Adipocyte (in vitro differentiated cells): ENCODE results near the gene MED14.

Source experiments
- DNase-seq: peaks from one replicate; pipeline ENCODE4 v3.0.0-alpha.2; 2015; ENCODE audit warnings: low read depth
- H3K27me3 ChIP-seq: replicated peaks from 2 replicates; pipeline ENCODE4 v1.7.0; 2013; ENCODE audit warnings: mild to moderate bottlenecking, low read length, moderate library complexity; ENCODE audit not compliant: control insufficient read depth, insufficient read depth
- H3K36me3 ChIP-seq: 2 replicates; pipeline ENCODE4 v1.7.0; 2013; ENCODE audit warnings: low read length, mild to moderate bottlenecking, moderate library complexity; ENCODE audit not compliant: control insufficient read depth, insufficient read depth, severe bottlenecking
- H3K4me1 ChIP-seq: 2 replicates; pipeline ENCODE4 v1.7.0; 2013; ENCODE audit warnings: mild to moderate bottlenecking, low read length, moderate library complexity; ENCODE audit not compliant: control insufficient read depth, insufficient read depth
- H3K4me3 ChIP-seq: 2 replicates; pipeline ENCODE4 v1.7.0; 2013; ENCODE audit warnings: mild to moderate bottlenecking, low read length, moderate library complexity
- H3K9ac ChIP-seq: 2 replicates; pipeline ENCODE4 v1.7.0; 2013; ENCODE audit warnings: mild to moderate bottlenecking, low read length, moderate library complexity
- H3K9me3 ChIP-seq: 2 replicates; pipeline ENCODE4 v1.7.0; 2013; ENCODE audit warnings: mild to moderate bottlenecking, low read length, moderate library complexity; ENCODE audit not compliant: control insufficient read depth

Gene MED14

DNA sequence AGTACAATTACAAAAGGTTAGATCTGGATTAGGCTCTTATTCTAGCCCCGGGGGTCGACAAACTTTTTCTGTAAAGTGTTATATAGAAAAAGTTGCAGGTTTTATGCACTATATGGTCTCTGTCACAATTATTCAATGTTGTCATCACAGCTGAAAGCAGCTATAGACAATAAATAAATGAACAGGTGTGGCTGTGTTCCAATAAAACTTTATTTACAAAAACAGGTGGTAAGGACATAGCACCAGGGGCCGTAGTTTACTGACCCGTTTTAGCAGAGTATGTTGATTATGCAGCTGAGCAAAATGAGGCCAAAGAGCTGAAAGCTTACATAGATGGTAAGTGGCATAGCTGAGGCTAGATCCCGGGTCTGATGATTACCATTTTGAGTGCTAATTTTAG lies 75.0 kb downstream of the MED14 start:
- Histone ChIP-seq H3K4me1 (no peaks in the 10 kb centered on the region), H3K9ac (no peak overlapping the region), H3K4me3 (no peak overlapping the region), H3K27me3 (peaks cover 3% of the 10 kb centered on the region), H3K36me3 (peaks cover 41% of the 10 kb centered on the region), H3K9me3 (no peaks in the 10 kb centered on the region)
- no peak for DNase-seq

DNA sequence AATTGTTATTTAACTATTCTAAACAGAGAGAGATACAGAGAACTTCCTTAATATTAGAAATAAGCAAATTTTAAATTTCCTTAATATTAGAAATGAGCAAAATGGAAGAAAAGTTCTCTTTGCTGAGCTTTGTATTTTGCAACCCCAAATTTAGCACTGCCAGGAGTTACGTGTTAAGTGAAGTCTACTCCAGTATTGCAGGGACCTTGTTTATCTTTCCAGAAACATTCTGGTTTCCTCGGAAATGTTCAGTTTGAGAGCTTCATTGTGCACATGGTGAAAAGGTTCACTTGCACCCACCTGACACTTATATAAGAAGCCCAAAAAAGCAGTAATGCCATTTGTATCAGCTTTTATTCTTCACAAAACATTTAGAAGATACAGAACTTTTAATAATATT lies 81.8 kb downstream of the MED14 start:
- no peak overlapping the region for H3K9ac ChIP-seq
- H3K9me3 ChIP-seq = no peaks in the 10 kb centered on the region
- H3K27me3 ChIP-seq = peaks cover 7% of the 10 kb centered on the region
- H3K4me1 ChIP-seq = no peaks in the 10 kb centered on the region
- no peak for DNase-seq
- no peak overlapping the region for H3K4me3 ChIP-seq
- H3K36me3 ChIP-seq = peaks cover 27% of the 10 kb centered on the region

DNA sequence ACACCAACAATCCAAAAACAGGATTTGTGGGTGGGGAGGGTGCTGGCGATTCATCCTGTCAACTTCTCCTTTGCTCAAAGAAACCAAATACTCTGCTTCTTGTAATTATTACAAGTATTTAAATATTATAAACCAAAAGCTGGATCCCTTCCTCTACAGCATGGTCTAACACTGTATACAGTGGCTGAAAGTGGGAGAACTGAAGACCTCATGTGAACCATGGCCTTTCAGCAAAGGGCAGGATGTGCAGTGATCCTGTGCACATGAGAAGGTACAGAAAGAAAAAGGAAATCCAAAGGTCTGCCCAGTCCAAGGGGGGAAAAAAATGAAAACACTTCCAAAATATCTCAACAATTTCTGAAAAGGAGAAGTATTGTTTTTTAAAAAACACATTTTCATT lies 82.7 kb downstream of the MED14 start:
- DNase-seq = no peak
- peaks cover 23% of the 10 kb centered on the region for H3K36me3 ChIP-seq

DNA sequence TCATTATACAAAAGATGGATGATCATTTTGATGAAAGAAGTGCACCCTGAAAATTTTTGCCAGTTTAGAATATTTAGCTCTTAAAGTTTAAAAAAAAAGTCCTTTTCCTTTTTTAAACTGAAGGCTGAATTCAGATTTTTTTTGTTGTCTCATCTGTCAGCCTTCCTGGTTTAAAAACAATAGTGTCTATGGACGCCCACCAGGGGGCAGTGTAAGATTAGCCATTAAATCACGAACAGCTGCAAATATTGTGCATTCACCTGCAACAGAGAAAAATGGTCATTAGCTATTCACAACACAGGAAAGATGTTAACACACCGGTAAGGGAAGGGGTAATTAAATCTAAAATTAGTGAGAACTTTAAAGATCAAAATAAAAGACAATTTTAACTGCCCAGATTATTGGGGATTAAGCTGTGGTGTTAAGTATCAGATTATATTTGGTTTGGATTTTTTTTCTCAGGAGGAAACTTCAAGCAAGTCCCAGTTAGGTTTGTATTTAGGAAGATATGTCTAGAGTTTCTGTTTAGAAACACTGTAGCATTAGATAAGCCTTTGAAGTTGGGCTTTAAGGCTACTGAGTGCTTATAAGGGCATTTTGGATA lies 83.6 kb downstream of the MED14 start:
- peaks cover 4% of the 10 kb centered on the region for H3K4me1 ChIP-seq
- no peak overlapping the region for H3K4me3 ChIP-seq
- H3K27me3 ChIP-seq = peaks cover 7% of the 10 kb centered on the region
- DNase-seq = peak; percentile 89
- no peak overlapping the region for H3K9ac ChIP-seq
- peaks cover 23% of the 10 kb centered on the region for H3K36me3 ChIP-seq
- no peaks in the 10 kb centered on the region for H3K9me3 ChIP-seq

More for the DNA sequence above, 82.7 kb downstream of the MED14 start:
- Histone ChIP-seq H3K4me1 (peaks cover 3% of the 10 kb centered on the region), H3K27me3 (peaks cover 7% of the 10 kb centered on the region), H3K9me3 (no peaks in the 10 kb centered on the region), H3K9ac (no peak overlapping the region), H3K4me3 (no peak overlapping the region)

DNA sequence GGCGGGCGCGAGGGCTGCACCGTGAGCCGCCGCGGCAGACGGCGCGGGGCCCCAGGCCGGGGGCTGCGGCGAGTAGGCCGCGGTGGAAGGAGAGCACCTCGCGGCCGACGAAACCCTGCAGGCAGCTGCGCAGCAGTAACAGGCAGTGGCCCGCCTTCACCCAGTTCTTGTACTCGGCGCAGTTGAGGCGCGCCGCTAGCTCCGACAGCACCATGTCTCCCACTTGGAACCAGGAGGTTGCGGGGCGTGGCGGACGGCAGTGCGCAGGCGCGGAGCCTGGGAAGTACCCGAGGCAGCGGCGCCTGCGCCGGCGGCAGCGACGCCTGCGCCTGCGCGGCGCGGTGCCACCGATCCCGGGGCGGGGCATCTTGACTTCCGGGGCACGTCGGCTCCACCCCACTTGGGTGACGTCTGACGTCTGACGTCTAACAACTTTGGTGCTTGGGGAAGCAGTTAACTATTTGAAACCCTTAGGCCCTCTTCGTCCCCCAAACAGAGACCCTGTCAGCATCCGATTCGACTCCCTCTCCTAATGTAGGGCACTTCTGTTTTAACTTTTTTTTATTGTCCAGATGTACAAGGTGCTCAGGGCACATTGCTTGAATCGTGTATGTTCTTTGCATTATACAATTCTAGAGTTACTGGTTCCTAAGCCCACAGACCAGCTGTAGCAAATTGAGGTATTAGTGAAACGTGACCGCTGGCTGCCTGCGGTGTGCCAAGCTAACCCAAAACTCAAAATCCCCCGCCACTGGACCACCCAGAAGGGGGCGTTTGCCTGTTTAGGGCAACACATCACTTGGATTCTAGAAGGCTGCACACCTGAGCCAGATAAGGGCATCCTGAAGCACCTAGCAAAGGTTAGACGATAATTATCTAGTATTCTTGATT lies 87.8 kb downstream of the MED14 start, which contains the start of gene CXorf38:
Gene CXorf38 (minus strand): TSS at position 255 of the 891 bp plus-strand sequence. CDS start 41 bp downstream, at position 214.
- Histone ChIP-seq H3K27me3 (peaks cover 7% of the 10 kb centered on the region), H3K36me3 (peaks cover 1% of the 10 kb centered on the region), H3K4me3 (peak within 1 kb of the TSS; percentile 88), H3K4me1 (peaks cover 23% of the 10 kb centered on the region), H3K9me3 (no peaks in the 10 kb centered on the region), H3K9ac (peak within 1 kb of the TSS; percentile 87)
- DNase-seq = peak; percentile 88

DNA sequence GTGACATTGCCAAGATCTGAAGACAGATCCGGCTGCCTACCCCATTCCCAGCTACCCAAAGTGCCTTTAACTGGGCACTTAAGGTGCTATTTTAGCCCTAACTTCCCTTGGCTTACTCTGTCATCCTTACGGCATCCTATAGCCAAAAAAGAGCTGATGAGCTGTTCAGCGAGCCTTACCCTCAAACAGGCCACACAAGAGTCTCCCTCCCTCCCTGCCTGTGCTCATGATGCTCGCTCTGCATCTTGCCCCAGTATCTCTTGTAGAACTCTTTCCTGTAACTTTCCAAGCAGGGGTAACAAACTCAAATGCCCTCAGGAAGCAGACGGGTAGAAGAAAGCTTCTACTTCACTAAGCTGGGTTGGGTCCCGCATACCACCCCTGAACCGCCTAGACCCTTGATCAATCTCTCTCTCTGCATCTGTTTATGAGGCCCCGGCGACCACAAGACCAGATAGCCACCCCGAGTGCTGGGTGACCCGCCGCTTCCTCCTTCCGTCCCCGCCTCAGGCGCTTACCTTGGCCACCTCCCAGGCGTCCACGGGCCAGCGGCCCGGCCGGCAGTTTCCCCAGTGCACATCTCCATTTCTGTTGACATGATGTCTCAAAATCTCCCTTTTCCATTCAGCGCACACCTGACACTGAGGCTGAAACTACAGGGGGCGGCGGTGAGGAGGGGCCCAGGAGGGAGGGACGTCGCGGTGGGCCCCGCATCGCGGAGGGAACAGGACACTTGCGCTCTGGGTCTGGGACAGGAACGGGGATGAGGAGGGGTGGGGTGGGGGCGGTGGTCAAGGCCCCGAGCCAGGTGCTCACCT lies 88.6 kb downstream of the MED14 start:
- H3K27me3 ChIP-seq = peaks cover 7% of the 10 kb centered on the region
- no peaks in the 10 kb centered on the region for H3K9me3 ChIP-seq
- H3K4me1 ChIP-seq = peaks cover 26% of the 10 kb centered on the region
- H3K4me3 ChIP-seq = peak overlapping the region; percentile 88
- peak overlapping the region; percentile 87 for H3K9ac ChIP-seq
- no peaks in the 10 kb centered on the region for H3K36me3 ChIP-seq
- peak; percentile 50 for DNase-seq

DNA sequence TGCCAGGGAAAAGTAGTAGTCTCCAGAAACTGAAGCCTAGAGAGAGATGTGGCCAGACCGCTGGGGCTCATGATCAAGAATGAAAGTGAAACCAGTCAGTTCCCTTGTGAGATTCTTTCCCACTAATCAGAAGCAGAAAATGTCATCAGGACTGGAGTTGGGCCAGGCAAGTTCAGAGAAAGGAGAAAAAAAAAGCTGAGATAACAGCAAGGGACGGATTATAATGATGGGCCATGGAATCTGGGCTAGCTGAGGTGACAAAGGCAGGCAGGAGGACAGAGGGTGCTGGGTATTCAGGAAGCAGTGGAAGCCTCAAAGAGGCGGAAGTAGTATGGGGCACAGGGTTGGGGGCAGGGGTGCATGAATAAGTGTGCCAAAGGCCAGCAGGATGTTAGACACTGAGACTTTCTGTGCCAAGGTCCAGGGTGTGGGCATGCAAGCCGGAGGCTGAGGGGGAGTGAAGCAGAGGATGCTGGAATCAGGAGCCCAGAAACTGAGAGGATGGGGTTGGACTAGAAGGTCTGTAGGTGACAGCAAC lies 90.5 kb downstream of the MED14 start:
- Histone ChIP-seq H3K4me1 (peaks cover 26% of the 10 kb centered on the region), H3K4me3 (peak overlapping the region; percentile 82), H3K27me3 (peaks cover 3% of the 10 kb centered on the region), H3K9me3 (no peaks in the 10 kb centered on the region), H3K36me3 (no peaks in the 10 kb centered on the region), H3K9ac (peak overlapping the region; percentile 80)
- DNase-seq = peak; percentile 85

DNA sequence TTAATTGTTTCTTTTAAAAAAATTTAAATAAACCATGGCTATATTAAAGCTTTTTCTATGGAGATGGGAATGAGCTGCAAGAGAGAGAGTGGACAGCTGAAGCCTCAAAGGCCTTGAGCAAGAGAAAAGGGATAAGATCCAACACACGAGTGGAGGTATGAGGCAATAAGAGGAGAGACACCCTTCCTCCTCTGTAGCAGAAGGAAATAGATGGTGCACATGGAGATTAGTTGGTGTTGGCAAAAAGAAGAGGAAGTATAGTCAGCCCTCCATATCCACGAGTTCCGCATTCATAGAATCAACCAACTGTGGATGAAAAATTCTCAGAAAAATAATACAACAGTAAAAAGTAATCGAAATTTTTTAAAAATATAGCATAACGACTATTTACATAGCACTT lies 91.2 kb downstream of the MED14 start:
- Histone ChIP-seq H3K9ac (peak overlapping the region; percentile 80), H3K4me3 (peak overlapping the region; percentile 82), H3K4me1 (peaks cover 26% of the 10 kb centered on the region), H3K36me3 (peaks cover 3% of the 10 kb centered on the region), H3K9me3 (no peaks in the 10 kb centered on the region), H3K27me3 (no peaks in the 10 kb centered on the region)
- DNase-seq = peak; percentile 61

DNA sequence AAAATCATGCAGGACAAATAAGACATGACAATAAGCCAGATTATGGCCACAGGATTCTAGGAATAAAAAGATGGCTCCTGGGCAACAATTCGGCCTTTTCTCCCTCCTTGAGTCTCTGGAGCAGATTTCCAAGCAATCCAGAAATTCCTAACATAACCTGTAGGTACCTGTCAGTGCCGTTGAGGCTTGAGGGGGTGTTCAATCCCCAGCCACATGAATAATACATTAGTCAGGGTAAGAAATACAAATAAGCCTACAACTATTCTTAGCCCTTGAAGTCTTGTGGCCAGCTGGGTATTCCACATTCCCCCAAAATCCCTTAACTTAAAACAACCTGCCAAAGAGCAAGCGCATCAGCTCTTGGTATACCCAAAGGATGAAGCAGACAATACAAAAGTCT lies 97.7 kb downstream of the MED14 start:
- H3K9ac ChIP-seq = no peak overlapping the region
- H3K4me3 ChIP-seq = no peak overlapping the region
- no peak for DNase-seq
- peaks cover 3% of the 10 kb centered on the region for H3K4me1 ChIP-seq
- no peaks in the 10 kb centered on the region for H3K9me3 ChIP-seq
- peaks cover 66% of the 10 kb centered on the region for H3K36me3 ChIP-seq
- peaks cover 4% of the 10 kb centered on the region for H3K27me3 ChIP-seq

DNA sequence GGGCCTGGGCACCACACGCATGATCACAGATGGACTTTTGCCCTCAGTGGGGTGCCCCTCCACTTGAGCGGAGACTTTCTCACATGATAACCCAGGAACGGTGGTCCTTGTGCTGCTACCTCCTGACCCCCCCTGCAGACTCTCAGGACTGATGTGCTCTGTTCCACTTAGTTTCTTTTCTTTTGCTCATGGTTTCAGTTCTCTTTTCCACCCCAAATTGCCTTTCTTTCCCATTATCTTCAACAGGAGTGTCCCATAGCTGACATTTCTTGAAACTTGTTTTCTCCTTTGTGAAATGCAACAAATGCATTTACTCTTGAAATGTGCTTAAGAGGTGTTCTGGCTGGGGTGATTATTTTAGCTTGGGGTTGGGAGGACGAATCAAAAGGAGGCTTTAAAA lies 103.1 kb downstream of the MED14 start:
- peaks cover 90% of the 10 kb centered on the region for H3K36me3 ChIP-seq
- H3K4me3 ChIP-seq = no peak overlapping the region
- H3K4me1 ChIP-seq = peaks cover 7% of the 10 kb centered on the region
- H3K27me3 ChIP-seq = peaks cover 4% of the 10 kb centered on the region
- H3K9ac ChIP-seq = no peak overlapping the region
- H3K9me3 ChIP-seq = no peaks in the 10 kb centered on the region
- no peak for DNase-seq

DNA sequence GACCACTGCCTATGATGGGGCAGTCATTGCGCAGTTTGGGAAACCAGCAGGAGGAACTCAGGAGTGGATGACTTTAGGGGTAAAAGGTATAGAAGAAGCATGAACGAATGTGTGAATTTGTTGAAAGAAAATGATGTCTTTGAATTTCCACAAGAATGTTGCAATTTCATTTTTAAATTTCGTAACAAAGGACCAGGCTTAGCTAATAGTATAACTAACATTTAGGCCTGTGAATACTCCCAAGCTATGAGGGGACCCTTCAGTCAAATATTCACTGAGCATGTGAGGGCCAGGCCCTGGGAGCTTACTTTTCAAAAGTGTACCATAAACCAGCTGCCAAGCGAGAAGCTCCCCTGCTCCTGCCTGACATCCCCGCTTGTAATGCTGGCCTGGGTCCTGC lies 106.8 kb downstream of the MED14 start:
- peaks cover 9% of the 10 kb centered on the region for H3K27me3 ChIP-seq
- H3K36me3 ChIP-seq = peaks cover 53% of the 10 kb centered on the region
- H3K4me1 ChIP-seq = peaks cover 10% of the 10 kb centered on the region
- H3K9ac ChIP-seq = peak overlapping the region; percentile 4
- H3K4me3 ChIP-seq = no peak overlapping the region
- no peaks in the 10 kb centered on the region for H3K9me3 ChIP-seq
- peak; percentile 60 for DNase-seq
